Mononuclear cell (primary cell): Measurements from ENCODE around the gene CD40LG. TPM values are rescaled to one million over a fixed set of nuclear protein-coding genes. Genes with fewer than 3 reads are reported as not detected.
A peak's percentile ranks its signal among the peaks of the same experiment; 100 is the strongest.

Experiments used
- H3K27me3 ChIP-seq: 2 replicates; pipeline ENCODE4 v1.6.0; 2011; ENCODE audit warnings: low read length, control low read depth; ENCODE audit not compliant: insufficient read depth
- H3K4me1 ChIP-seq: 2 replicates; pipeline ENCODE4 v1.5.1; 2011; ENCODE audit warnings: mild to moderate bottlenecking, low read length, control low read depth; ENCODE audit not compliant: insufficient read depth
- H3K4me3 ChIP-seq: 2 replicates; pipeline ENCODE4 v1.5.1; 2011; ENCODE audit warnings: mild to moderate bottlenecking, low read length, moderate library complexity
- H3K9me3 ChIP-seq: 2 replicates; pipeline ENCODE4 v1.5.1; 2011; ENCODE audit warnings: low read depth, mild to moderate bottlenecking, control low read depth, low read length
- total RNA-seq: library from RNA; depleted of rRNA; stranded (reverse); fragments of >200 nt; gene quantifications from one replicate; pipeline ENCODE4 v1.2.3, GENCODE V29; 2012

The CD40LG gene
- total RNA-seq, 1 donor: 18.4 TPM

DNA sequence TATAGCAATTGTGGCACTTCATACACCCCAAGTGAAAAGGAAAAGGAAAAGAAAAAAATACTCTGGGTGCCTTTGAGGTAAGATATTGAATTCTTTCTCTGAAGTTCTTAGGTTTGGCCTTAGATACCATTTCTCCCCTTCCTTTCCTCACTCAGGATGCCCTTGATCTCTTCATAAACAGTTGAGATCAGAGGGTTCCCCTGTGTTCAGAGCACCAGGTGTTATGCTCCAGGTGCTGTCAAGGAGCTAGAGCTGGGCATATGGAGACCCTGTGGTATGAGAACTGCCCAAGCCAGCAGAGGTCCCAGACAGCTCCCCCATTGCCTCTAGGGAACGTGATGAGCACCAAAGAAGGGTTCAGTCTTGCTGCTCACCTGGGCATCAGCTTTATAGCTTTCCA lies 17.1 kb upstream of the CD40LG start:
- Histone ChIP-seq H3K4me3 (no peak overlapping the region), H3K9me3 (no peaks in the 10 kb centered on the region), H3K27me3 (no peaks in the 10 kb centered on the region), H3K4me1 (peaks cover 39% of the 10 kb centered on the region)

DNA sequence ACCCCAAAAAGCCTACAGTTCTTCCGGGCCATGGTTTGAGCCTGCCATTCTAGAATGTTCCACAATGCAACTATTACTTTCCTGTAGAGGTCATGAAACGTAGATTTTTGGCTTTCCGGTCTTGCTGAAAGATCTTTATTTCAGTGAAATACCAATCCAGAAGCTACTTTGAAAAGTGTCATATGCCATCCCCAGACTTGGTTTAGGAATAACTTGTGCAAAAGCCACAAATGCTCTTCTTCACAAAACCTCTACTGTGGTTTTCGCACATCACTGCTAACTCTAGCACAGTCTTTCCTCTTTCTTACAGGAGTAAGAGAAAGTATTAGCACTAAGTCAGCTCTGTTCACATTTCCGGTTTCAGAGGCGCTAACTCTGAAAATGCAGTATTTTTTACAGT lies 12.7 kb upstream of the CD40LG start:
- H3K9me3 ChIP-seq: no peaks in the 10 kb centered on the region
- peaks cover 24% of the 10 kb centered on the region for H3K4me1 ChIP-seq
- no peaks in the 10 kb centered on the region for H3K27me3 ChIP-seq
- no peak overlapping the region for H3K4me3 ChIP-seq

DNA sequence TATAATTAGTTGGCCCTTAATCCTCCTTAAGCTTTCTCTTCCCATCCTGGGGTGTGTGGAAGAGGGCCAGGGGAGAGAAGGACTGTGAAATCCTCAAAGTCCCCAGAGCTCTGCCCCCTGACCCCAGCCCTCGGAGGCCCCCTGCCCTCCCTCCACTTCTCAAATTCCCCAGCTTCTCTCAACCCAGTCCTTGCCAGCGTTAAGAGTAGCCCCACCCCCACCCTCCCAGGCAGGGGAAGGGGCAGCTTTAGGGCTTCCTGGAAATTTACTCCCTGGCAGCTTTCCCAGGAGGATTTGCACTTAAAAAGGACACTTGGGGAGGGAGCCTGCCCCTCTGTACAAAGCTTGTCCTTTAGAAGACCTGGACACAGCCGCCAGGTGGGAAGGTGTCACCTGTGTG lies 11.8 kb upstream of the CD40LG start:
- Histone ChIP-seq H3K27me3 (no peaks in the 10 kb centered on the region), H3K4me1 (peaks cover 19% of the 10 kb centered on the region), H3K4me3 (no peak overlapping the region), H3K9me3 (no peaks in the 10 kb centered on the region)

DNA sequence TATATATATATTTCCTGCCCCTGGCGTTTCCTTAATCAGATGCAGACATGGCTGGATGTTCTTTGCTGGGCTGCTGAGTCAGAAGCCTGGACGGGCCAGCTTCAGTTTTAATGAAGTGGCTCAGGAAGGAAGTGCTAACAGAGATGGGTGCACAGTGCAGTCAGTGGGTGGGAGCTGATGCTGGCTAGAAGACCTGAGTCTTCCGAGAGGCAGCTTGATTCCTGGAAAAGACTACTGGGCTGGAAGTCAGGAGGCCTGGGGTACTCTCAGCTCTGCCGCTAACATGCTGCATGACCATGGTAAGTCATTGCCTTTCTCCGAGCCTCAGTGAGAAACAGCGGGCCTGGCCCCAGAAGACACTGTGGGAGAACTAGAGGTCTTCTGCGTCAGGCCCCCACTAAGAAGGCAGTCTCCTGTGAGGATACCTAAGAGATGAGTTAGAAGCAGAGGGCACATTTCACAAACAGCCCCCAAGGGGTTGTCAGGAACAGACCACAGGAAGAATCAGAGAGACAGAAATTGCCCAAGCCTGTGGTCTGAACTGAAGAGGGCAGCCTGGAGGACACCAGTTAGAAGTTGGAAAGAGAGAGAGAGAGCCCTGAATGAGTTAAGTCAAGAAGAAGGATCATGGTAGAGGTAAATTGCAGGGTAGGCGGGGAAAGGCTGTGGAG lies 8.3 kb upstream of the CD40LG start:
- peaks cover 25% of the 10 kb centered on the region for H3K4me1 ChIP-seq
- H3K27me3 ChIP-seq: no peaks in the 10 kb centered on the region
- H3K9me3 ChIP-seq: no peaks in the 10 kb centered on the region
- no peak overlapping the region for H3K4me3 ChIP-seq

DNA sequence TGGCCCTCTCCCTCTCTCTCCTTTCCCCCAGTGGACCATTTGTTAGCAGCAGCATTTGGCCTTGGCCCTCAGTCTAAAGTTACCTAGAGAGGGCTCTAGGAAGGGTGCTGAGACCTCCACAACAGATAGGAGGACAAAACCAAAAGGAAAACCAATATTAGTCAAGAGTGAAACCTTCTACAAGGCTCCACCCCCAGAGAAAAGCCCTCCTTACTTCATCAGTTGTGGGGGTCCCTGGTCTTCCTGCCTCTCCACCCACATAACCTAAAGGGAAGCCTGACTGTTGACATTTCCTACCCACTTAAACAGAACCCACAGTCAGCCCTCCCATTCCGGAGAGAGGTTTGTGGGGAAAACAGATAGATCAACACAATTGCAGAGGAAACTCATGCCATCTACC lies 4.7 kb upstream of the CD40LG start:
- no peaks in the 10 kb centered on the region for H3K9me3 ChIP-seq
- peaks cover 13% of the 10 kb centered on the region for H3K4me1 ChIP-seq
- H3K4me3 ChIP-seq: no peak overlapping the region
- H3K27me3 ChIP-seq: no peaks in the 10 kb centered on the region

DNA sequence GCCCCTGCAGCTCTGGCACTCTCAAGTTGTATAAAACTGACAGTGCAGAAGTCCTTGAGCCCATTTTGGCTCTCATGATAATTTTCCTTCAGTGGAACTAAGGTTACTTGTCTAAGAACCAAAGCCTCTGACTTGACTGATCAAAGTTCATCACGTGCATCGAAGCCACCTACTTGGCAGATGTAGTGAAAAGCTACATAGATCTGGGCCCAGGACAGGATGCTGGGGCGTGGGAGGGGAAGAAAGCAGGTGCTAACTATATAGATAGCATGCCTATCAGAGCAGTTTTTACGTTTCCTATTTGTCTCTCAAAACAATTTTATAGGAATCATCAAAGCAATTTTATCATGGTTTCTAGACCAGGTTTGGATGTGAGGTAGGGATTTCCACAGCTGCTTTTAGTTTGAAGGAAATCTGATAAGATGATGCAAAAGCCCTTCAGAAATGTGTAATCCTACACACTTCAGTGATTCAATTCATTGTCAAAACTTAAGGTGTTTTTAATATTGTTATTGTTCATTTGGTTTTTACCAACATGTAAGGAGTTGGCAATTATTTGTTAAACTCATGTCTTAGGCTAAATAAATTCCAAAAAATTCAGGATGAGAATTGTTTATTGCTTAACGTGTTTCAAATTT lies 1.2 kb upstream of the CD40LG start:
- Histone ChIP-seq H3K27me3 (no peaks in the 10 kb centered on the region), H3K4me1 (peaks cover 6% of the 10 kb centered on the region), H3K9me3 (no peaks in the 10 kb centered on the region), H3K4me3 (no peak overlapping the region)

DNA sequence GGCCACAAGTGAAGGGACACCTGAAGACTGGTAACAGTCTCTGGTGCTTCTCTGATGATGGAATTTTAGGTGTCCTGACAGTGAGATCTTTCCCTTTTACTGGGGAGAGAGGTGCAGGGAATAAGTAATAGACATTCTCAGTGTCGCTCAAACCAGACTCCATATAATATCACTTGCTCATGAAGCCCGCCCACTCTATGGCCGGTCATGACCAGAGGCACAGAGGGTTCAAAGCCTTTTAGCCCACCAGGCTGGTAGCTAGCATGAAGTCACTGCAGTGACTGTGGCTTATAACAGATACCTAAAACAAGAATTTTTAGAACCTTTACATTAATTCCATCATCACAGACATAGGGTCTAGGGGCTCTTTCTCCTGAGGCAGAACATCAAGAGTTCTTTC lies 2.9 kb downstream of the CD40LG start:
- H3K4me1 ChIP-seq: no peaks in the 10 kb centered on the region
- H3K27me3 ChIP-seq: no peaks in the 10 kb centered on the region
- H3K9me3 ChIP-seq: no peaks in the 10 kb centered on the region
- H3K4me3 ChIP-seq: peak overlapping the region; percentile 35

DNA sequence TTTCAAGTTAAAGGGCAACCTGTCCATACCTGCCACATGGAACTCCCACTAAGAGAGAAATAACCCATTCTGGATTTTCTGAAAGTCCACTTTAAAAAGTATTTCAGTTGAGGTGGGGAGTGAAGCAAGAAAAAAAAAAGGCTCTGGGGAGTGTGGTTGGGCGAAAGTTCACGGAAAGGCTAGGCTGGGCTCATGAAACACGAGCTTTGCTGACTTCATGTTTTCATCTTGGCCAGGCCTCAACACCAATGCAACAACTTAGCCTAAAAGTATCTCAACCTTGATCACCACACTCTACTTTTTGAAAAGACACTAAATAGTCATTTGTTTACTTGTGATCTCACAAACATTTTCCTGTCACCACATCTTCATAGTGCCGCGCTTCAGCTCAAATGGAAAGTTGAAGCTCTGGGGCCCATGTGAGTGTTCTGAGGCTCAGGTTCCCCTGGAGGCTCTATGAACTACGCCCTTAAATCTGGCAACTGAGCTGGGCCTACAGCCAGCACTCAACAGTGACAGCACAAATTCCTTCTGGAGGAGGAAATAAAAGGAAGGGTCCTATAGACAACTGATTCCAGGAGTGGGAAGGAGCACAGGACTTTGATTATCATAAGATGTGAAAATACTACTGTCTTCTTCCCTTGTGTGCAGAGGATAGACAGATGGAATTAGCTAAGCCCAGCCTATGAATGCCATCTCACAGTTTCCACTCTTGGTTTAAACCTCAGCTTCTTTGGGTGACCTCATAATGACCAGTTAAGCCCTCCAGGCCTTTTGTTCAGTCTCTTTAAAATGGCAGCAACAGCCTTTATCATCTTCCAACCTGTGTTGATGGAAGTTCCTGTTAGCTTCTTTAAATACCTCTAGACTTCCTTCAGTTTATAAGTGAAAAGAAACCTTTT lies 5.1 kb downstream of the CD40LG start:
- Histone ChIP-seq H3K4me1 (no peaks in the 10 kb centered on the region), H3K4me3 (peak overlapping the region; percentile 35), H3K27me3 (no peaks in the 10 kb centered on the region), H3K9me3 (no peaks in the 10 kb centered on the region)

DNA sequence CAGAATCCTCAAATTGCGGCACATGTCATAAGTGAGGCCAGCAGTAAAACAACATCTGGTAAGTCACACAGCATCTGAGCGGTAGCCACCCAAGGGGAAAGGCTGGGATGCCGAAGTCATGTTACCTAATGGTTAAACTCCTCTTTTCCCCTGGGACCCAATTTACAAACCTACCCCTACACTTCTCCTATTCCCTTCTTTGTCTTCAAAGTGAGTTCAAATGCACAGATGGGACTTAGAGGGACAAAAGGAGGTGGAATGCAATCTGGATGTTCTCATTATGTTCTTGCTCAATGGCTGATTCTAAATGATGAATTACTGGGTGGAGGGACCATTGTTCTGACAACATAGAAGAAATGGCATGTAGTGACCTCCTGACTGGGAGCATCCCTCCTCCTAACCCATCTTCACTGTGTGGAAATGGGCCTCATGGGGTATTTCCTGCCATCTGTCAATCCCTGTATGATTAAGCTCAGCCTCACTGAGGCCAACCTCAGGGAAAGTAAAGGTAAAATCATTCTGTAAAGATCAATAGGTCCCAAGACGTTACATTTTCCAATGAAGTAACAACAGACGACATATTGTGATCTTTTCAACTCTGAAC lies 8.5 kb downstream of the CD40LG start:
- no peak overlapping the region for H3K4me3 ChIP-seq
- H3K4me1 ChIP-seq: no peaks in the 10 kb centered on the region
- no peaks in the 10 kb centered on the region for H3K9me3 ChIP-seq

DNA sequence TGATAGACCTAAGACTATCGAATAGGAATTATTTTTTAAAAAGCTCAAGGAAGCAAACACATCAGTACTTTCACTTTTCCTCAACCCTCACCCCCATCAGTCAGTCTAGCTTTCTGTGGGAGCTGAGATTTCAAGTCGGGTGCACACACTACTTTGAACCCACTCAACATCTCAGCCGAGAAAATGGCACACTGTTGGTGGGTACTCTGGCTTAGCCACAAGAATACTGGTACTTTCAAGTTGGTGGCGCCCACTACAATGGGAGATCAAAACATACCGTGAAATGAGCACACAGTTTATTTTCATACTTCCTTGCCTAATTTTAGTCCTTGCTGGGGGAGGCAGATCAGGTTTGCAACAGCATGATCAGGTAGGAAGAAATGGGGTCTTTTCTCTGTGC lies 10.2 kb downstream of the CD40LG start:
- peaks cover 6% of the 10 kb centered on the region for H3K4me1 ChIP-seq
- H3K4me3 ChIP-seq: no peak overlapping the region

More for the DNA sequence above, 8.5 kb downstream of the CD40LG start:
- no peaks in the 10 kb centered on the region for H3K27me3 ChIP-seq

DNA sequence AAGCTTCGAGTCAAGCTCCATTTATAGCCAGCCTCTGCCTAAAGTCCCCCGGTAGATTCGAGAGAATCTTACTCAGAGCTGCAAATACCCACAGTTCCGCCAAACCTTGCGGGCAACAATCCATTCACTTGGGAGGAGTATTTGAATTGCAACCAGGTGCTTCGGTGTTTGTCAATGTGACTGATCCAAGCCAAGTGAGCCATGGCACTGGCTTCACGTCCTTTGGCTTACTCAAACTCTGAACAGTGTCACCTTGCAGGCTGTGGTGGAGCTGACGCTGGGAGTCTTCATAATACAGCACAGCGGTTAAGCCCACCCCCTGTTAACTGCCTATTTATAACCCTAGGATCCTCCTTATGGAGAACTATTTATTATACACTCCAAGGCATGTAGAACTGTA lies 11.2 kb downstream of the CD40LG start:
- Histone ChIP-seq H3K27me3 (no peaks in the 10 kb centered on the region), H3K4me3 (no peak overlapping the region), H3K9me3 (no peaks in the 10 kb centered on the region), H3K4me1 (peaks cover 6% of the 10 kb centered on the region)

More for the DNA sequence above, 10.2 kb downstream of the CD40LG start:
- no peaks in the 10 kb centered on the region for H3K9me3 ChIP-seq
- no peaks in the 10 kb centered on the region for H3K27me3 ChIP-seq

DNA sequence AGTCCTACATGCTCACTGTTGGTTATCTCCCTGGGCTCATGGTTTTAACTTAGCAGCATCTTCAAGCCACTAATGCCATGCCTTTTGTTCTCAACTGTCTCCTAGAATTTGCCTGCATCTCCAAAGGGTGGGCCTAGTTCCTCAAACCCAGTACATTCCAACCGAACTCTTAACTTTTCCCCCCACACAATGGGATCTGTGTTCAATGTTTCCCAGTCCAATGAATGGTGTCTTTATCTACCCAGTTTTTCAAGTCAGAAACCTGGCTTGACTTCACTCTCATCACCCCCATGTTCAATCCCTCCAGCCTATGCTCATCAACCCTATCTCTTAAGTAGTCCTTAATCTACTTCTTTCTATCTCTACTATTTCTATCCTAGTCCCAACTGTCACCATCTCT lies 12.9 kb downstream of the CD40LG start:
- Histone ChIP-seq H3K9me3 (no peaks in the 10 kb centered on the region), H3K4me1 (peaks cover 17% of the 10 kb centered on the region), H3K4me3 (no peak overlapping the region), H3K27me3 (no peaks in the 10 kb centered on the region)

DNA sequence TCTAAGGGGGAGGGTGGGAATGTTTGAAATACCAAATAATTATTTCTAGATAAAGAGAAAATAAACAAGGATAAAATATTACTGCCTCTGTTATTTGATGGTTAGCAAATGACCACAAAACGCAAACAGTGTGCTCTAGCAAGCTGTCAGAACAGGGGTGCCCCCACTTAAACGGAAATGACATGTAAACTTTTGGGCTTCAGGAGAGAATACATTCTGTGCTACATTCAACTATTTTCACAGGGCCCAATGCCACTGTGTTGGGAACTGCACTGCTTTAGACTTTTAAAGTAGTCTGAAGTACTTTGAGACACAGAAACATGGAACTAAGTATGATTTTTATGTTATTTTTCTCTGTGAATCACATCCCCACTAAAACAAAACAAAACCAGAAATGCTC lies 14.1 kb downstream of the CD40LG start:
- Histone ChIP-seq H3K9me3 (no peaks in the 10 kb centered on the region), H3K4me3 (no peak overlapping the region), H3K4me1 (peaks cover 26% of the 10 kb centered on the region), H3K27me3 (no peaks in the 10 kb centered on the region)

DNA sequence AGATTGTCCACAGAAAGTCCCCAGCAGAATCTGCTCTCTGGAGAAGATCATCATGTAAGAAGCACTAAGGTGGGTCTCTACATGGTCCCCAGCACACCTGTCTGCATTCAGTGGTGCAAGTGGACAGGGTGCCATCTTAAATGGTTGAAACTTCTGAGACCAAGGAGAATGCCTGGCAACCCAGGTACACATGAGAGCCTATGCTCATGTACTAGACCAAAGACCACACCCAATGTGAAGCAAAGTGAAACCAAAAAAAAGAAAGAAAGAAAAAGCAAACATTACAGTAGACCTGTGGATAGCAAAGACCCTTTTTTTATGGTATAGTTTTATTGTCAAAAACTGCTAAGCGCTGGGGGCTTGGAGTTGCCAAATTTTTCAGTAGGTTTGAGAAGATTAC lies 15.0 kb downstream of the CD40LG start:
- no peaks in the 10 kb centered on the region for H3K9me3 ChIP-seq
- H3K27me3 ChIP-seq: no peaks in the 10 kb centered on the region
- peaks cover 29% of the 10 kb centered on the region for H3K4me1 ChIP-seq
- H3K4me3 ChIP-seq: no peak overlapping the region
